Measurements from ENCODE around the gene PPP6R2. TPM values are rescaled to one million over a fixed set of nuclear protein-coding genes. Genes with fewer than 3 reads are reported as not detected.

The PPP6R2 gene
- total RNA-seq, 1 experiment from 2014 or later: 49.2 TPM

GRCh38 chr22:50490531-50491308, 147.6 kb downstream of the PPP6R2 start:
- Histone ChIP-seq H2AFZ (no peak overlapping the region), H3K79me2 (ENCODE audit: low read depth) (no peaks in the 10 kb centered on the region), H3K4me2 (no peak overlapping the region), H3F3A (ENCODE audit: insufficient read depth, low read depth) (no peaks in the 10 kb centered on the region; the same call in 1 of the 2 replicates), H3K27me3 (ENCODE audit: insufficient read depth, low read depth) (no peaks in the 10 kb centered on the region), H3K4me3 (no peak overlapping the region), H4K20me1 (ENCODE audit: insufficient read depth) (no peaks in the 10 kb centered on the region), H3K9me3 (ENCODE audit: insufficient read depth, low read depth) (no peaks in the 10 kb centered on the region), H3K36me3 (ENCODE audit: low read depth) (no peaks in the 10 kb centered on the region), H3K4me1 (replicated peaks; ENCODE audit: insufficient read depth) (0 out of 2 replicates have a peak, but pooled peaks cover 4% of the 10 kb centered on the region), H3K9me2 (ENCODE audit: insufficient read depth) (no peaks in the 10 kb centered on the region), H3K27ac (no peak overlapping the region)
- TF ChIP-seq EZH2 (IDR thresholded peaks at IDR 0.05; ENCODE audit: low read depth) (no peak), CTCF (conservative IDR thresholded peaks at IDR 0.05) (no peak)
- CTCF ChIA-PET: no interaction called here
- no TSS peak for BruUV-seq (replicated peaks)
- POLR2A ChIA-PET (ENCODE audit: unreplicated experiment): interaction anchor here (0.6 kb wide), 1 partner anchor 133 kb away, joined by 3 read pairs; no protein-coding TSS in a partner anchor
- intact Hi-C loops (cut with micrococcal nuclease; ENCODE audit: unreplicated experiment): no loop called here
- DNase-seq: no peak

Other genes starting within 250 kb of the PPP6R2 start
- gene PANX2, start 172.6 kb upstream of the PPP6R2 start, total RNA-seq (2021): 46.3 and 51.7 TPM in 2 replicates
- 68.2 and 78.8 TPM in 2 replicates for gene TRABD, start 157.4 kb upstream of the PPP6R2 start, total RNA-seq (2021)
- gene SELENOO, start 142.3 kb upstream of the PPP6R2 start, total RNA-seq (2021): 27.4 and 36.2 TPM in 2 replicates
- 31.3 and 34.8 TPM in 2 replicates for gene TUBGCP6, start 98.3 kb upstream of the PPP6R2 start, total RNA-seq (2021)
- gene HDAC10, start 92.1 kb upstream of the PPP6R2 start, total RNA-seq (2021): 80.5 and 101 TPM in 2 replicates
- gene MAPK12, start 81.6 kb upstream of the PPP6R2 start, total RNA-seq (2021): 48.5 and 61.1 TPM in 2 replicates
- 5.5 and 10.0 TPM in 2 replicates for gene MAPK11, start 72.9 kb upstream of the PPP6R2 start, total RNA-seq (2021)
- gene PLXNB2, start 35.7 kb upstream of the PPP6R2 start, total RNA-seq (2021): 250 and 260 TPM in 2 replicates
- 12.1 and 14.3 TPM in 2 replicates for gene DENND6B, start 16.3 kb upstream of the PPP6R2 start, total RNA-seq (2021)
- 85.2 and 104 TPM in 2 replicates for gene SBF1, start 131.7 kb downstream of the PPP6R2 start, total RNA-seq (2021)
- gene ADM2, start 138.2 kb downstream of the PPP6R2 start, total RNA-seq (2021): 7.2 and 10.5 TPM in 2 replicates
- gene MIOX, start 143.5 kb downstream of the PPP6R2 start, total RNA-seq (2021): 1.4 and 1.5 TPM in 2 replicates
- gene LMF2, start 164.4 kb downstream of the PPP6R2 start, total RNA-seq (2021): 37.3 and 52.2 TPM in 2 replicates
- 58.8 and 62.9 TPM in 2 replicates for gene NCAPH2, start 164.9 kb downstream of the PPP6R2 start, total RNA-seq (2021)
- gene SCO2, start 182.3 kb downstream of the PPP6R2 start, total RNA-seq (2021): 3.0 and 6.1 TPM in 2 replicates
- 5.9 and 16.5 TPM in 2 replicates for gene TYMP, start 186.7 kb downstream of the PPP6R2 start, total RNA-seq (2021)
- gene KLHDC7B, start 202.6 kb downstream of the PPP6R2 start, total RNA-seq (2021): 0.72 and 4.7 TPM in 2 replicates
- not detected in 2 replicates for gene SYCE3, start 219.6 kb downstream of the PPP6R2 start, total RNA-seq (2021)
- 66.2 and 72.2 TPM in 2 replicates for gene CPT1B, start 235.1 kb downstream of the PPP6R2 start, total RNA-seq (2021)
- gene CHKB, start 239.5 kb downstream of the PPP6R2 start, total RNA-seq (2021): 60.0 and 70.4 TPM in 2 replicates